NB4 (cell line): ENCODE measurements around the gene PHB1.

Experiments
- DNase-seq: peaks from one replicate; pipeline ENCODE4 v3.0.0; 2010; ENCODE audit warnings: low read depth
- H3K4me3 ChIP-seq: one replicate; pipeline ENCODE4 v1.5.1; 2011; ENCODE audit warnings: mild to moderate bottlenecking, low read depth, low read length, moderate library complexity
- MYC ChIP-seq: IDR thresholded peaks from 2 replicates; pipeline ENCODE4 v1.6.1; 2011; ENCODE audit warnings: low read depth, low read length
- POLR2A ChIP-seq: IDR thresholded peaks from 2 replicates; pipeline ENCODE4 v1.6.1; 2011; ENCODE audit warnings: mild to moderate bottlenecking; ENCODE audit not compliant: insufficient read length; ENCODE audit errors: extremely low read depth
- TF ChIP-seq, protein P1 (sequence below): IDR thresholded peaks from one replicate; pipeline ENCODE4 v1.5.1; 2012; ENCODE audit warnings: low read depth, low read length
- TF ChIP-seq, protein P2 (sequence below): IDR thresholded peaks from 2 replicates; pipeline ENCODE4 v1.6.1; 2011; ENCODE audit warnings: low read depth, low read length

The PHB1 gene

DNA sequence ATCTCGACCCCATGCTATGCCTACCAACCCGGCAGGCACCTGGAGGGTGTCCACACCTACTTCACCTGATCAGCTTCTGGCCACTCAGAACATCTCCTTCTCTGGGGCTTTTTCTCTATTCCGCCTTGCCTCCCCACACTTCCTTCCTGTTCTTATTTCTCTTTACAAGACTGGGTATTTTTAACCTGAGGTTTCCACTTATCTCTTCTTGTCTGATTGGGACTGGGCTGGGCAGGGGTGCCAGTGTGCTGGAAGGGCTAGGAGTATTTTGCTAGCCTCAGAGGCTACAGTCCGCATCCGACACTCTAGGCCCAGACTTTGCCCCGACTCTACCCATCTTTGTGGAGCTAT is 26.4 kb downstream of the PHB1 start:
- H3K4me3 ChIP-seq = no peak overlapping the region
- TF ChIP-seq, protein P1, sequence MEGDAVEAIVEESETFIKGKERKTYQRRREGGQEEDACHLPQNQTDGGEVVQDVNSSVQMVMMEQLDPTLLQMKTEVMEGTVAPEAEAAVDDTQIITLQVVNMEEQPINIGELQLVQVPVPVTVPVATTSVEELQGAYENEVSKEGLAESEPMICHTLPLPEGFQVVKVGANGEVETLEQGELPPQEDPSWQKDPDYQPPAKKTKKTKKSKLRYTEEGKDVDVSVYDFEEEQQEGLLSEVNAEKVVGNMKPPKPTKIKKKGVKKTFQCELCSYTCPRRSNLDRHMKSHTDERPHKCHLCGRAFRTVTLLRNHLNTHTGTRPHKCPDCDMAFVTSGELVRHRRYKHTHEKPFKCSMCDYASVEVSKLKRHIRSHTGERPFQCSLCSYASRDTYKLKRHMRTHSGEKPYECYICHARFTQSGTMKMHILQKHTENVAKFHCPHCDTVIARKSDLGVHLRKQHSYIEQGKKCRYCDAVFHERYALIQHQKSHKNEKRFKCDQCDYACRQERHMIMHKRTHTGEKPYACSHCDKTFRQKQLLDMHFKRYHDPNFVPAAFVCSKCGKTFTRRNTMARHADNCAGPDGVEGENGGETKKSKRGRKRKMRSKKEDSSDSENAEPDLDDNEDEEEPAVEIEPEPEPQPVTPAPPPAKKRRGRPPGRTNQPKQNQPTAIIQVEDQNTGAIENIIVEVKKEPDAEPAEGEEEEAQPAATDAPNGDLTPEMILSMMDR = no peak
- no peak for TF ChIP-seq POLR2A
- TF ChIP-seq, protein P2, sequence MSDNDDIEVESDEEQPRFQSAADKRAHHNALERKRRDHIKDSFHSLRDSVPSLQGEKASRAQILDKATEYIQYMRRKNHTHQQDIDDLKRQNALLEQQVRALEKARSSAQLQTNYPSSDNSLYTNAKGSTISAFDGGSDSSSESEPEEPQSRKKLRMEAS = no peak
- TF ChIP-seq MYC = no peak
- DNase-seq = no peak

DNA sequence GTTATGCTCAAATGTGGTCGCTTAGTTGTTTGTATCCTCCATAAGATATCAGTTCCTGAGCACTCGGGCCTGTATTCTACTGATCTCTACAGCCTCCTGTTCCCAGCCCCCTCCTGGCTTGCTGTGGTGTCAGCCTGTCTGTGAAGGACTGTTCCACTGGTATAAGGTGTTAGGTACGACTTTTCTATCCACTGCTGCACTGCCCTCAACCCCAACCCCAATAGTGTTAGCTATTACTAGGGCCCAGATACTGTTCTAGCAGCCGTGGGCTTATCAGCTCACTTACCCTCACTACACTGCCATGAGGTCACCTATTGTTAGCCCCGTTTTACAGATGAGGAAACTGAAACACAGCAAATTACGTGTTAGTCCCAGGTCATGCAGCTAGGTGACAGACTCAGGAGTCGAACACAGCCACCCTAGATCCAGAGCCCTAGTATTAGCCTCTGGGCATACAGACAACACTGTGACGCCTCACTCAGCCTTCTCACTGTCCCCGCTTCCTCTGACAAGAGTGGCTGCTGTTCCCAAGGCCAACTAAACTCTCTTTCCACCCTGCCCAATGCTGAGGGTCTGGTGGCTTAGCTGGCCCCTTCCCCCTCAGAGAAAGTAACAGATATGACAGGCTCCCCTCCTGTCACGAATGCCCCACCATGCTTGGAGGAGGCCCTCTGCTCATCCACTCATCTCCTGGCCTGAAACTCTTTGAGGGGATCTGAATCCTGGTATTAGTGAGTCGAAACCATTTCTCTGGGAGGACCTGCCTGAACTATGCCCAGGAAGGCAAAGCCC is 27.0 kb downstream of the PHB1 start:
- no peak overlapping the region for H3K4me3 ChIP-seq
- no peak for DNase-seq
- TF ChIP-seq, protein P1 = no peak
- TF ChIP-seq, protein P2 = no peak
- no peak for TF ChIP-seq POLR2A
- no peak for TF ChIP-seq MYC

DNA sequence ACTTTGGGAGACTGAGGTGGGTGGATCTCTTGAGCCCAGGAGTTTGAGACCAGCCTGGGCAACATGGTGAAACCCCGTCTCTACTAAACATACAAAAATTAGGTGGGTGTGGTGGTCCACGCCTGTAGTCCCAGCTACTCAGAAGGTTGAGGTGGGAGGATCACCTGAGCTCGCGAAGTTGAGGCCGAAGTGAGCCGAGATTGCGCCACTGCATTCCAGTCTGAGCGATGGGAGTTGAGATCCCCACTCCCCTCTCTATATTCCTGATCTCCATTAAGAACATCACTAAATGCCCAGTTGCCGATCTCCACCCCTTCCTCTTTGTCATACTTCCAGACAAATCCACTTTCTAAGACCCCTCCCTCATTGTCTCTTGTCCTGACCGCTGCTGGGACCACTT is 28.3 kb downstream of the PHB1 start:
- TF ChIP-seq MYC = no peak
- no peak for TF ChIP-seq POLR2A
- TF ChIP-seq, protein P1 = no peak
- TF ChIP-seq, protein P2 = no peak
- H3K4me3 ChIP-seq = no peak overlapping the region
- no peak for DNase-seq

DNA sequence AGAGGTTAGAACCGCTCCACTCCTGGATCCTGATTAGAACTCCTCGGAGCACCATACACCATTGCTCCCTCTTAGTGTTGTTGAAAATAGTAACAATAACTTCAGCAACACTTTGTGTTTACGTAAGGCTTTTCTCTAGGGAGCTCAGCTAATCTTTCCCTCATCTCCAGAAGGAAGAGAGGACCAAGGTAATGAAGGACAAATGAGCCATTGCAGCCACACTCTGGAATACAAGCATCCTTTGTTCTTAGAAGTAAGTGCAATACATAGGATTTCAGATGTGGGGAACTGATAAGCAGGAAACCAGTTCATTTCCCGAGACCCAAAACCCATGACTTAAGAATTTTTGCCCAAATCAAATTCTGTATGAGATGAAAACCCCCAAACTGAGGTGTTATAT is 29.7 kb downstream of the PHB1 start:
- TF ChIP-seq MYC (no peak), POLR2A (no peak)
- TF ChIP-seq, protein P1 = no peak
- TF ChIP-seq, protein P2 = no peak
- DNase-seq = no peak
- H3K4me3 ChIP-seq = no peak overlapping the region

DNA sequence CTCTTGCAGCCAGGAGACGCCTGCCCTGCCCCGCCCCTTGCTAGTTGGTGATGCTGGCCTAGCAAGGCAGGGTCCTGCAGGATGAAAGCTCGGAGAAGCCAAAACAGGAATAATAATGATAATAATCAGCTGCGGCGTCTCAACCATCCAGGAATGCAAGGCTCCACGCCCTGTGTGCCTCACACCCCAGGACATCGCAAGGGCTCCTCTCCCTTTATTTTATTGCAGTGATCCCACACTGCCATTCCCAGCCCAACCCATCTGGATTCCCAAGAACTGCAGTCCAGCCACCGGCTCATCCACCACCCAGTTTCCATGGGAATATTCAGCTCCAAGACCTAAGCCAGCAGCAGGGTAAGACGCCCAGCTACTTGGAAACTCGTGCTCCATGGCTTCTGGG is 31.6 kb downstream of the PHB1 start:
- TF ChIP-seq MYC = no peak
- no peak for TF ChIP-seq POLR2A
- TF ChIP-seq, protein P1 = no peak
- TF ChIP-seq, protein P2 = no peak

More for the DNA sequence above, 31.6 kb downstream of the PHB1 start:
- no peak for DNase-seq
- H3K4me3 ChIP-seq = no peak overlapping the region
